HG02678 (cell line): Measurements from ENCODE around the gene PDAP1.
"Not testable (repeated sequence)": the region's sequence is repeated elsewhere in the genome, so short reads cannot be mapped to it uniquely, and the experiment has no call there.

Source experiments
- ATAC-seq: cut with Tn5 transposase; IDR thresholded peaks from one replicate; pipeline ENCODE4 v1.9.1; 2021; ENCODE audit warnings: mild to moderate bottlenecking, moderate library complexity; ENCODE audit not compliant: unreplicated experiment

The PDAP1 gene

DNA sequence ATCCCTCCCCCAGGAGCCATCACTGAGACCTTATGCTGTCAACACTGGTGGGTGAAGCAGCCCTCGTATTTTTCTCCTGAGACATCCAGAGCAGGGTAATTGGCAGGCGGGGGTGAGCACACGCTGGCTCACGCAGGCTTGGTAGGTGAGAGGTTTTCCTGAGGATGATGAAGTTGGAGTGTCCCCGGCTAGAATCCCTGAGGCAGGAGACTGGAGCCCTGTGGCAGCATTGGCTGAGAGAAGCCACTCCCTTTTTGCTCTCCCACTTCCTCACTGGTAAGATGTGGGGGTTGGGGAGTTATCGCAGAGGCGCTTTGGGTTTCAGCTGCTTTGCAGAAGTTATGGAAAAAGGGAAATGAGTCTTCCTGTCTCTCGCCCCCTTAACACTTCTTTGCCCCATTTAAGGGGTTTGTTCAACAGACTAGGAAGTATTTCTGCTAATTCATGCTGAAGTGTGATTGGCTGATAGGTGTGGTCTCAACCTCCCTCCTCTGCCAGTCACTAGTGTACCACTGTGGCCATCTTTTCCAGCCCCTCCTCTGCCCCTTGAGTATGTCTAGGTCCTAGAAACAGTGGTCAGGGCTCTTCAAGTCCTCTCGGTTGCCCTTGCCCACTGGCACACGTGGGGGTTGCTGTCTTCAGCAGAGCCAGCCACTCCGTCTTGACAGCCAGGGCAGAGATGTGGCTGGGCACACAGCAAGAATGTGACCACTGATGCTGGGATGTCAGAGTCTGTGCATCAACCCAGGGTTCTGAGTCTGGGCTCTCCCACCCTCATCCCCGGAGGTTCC, 28.2 kb downstream of the PDAP1 start:
- ATAC-seq: peak; percentile 36

DNA sequence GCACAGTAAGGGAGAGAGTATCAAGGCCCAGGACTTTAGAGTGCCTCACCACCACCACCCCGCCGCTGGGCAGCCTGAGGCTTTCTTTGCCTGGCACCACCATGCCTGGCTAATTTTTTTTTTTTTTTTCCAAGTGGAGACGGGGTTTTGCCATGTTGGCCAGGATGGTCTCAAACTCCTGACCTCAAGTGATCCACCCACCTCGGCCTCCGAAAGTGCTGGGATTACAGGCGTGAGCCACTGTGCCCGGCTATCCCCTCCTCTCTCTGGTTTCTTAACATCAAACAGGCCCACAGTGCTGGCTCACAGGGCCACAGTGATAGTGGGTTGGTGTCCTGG, 28.7 kb downstream of the PDAP1 start:
- not testable (repeated sequence) for ATAC-seq

DNA sequence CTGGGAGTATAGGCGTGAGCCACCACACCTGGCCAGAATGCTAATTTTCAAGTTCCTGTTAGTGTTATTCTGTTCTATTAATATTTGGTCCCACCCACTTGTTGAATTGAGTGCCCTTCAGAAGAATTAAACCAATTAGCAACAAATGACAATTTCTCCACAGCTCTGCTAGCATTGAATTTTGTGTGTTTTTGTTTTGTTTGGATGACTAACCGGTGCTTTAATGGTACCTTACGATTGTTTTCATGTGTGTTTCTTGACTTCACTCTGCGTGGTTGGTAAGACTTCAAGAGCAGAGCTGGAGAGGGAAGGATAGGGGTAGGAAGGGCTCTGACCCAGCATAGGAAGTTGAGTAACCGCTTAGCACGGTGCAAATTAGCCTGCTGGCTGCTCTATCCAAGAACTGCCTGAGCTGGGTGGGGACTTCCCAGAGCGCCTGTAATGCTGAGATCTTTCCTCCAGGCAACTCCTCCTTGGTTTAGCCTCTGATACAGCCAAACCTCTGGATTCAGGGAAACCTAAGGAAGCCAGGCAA, 29.3 kb downstream of the PDAP1 start:
- no peak for ATAC-seq

DNA sequence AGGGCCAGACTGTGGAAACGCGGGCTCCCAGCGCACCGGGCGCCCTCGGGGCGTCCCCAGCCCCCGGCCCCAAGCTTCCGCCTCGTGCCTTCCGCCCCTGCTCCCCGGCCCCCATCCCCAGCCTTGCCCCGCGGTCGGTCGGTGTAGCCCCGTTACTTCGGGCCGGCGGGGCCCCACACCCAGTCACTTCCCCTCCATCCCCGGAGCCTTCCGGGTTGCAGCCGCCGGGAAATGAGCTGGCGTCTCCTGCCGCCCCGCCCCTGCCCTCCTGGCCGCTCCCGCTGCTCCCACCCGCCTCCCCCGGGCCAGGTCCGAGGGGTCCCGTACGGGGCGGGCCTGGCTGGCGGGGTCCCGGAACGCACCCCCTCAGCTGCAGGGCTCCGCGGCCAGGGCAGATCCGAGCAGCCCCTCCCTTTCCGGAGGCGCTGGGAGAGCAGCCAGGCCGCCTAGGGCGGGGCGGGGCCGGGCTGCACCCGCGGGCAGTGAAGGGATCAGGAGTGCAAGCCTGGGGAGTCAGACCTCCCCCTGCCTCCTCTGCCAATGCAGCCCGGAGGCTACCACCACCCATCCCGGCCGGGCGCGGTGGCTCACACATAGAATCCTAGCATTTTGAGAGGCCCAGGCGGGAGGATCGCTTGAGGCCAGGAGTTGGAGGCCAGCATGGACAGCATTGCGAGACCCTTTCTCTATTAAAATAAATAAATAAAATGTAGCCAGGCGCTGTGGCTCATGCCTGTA, 33.2 kb downstream of the PDAP1 start:
- ATAC-seq: peak; percentile 44

DNA sequence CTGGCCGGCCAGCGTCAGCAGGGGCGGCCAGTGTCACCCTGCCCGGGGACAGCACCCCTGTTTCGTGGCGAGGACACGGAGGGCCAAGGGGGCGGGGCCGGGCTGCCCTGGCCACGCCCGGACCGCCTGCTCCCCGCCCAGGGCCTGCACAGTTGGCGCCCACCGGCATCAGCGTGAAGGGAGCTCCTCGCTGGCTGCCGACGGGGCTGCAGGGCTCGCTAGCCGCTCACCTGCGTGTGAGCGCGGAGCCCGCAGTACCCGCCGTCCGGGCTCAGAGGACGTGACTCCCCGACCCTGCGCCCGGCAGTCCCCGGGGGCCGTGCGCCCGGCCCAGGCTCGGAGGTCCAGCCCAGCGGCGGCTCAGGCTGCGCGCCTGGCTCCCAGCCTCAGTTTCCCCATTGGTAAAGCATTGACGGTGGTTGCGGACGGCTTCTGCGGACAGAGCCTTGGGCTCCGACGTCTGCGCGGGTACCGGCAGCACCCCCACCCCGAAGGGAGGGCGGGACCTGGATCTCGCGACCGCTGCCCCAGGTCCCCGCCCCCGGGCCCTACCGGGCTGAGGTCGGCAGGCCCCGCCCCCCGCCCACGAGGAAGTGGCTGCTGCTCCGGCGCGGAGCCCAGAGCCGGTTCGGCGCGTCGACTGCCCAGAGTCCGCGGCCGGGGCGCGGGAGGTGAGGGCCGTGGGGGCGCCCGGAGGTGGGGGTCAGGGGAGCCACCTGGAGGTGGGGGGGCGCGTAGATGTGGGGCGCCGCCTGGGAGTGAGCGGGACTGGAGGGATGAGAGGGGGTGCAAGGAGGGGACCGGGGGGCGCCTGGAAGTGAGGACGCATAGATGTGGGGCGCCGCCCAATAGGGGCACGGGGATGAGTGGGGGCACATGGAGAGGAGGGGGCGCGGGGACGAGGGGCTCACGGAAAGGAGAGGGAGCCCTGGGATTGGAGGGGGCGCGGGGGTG, 34.0 kb downstream of the PDAP1 start, which contains the start of gene ARPC1B:
TSS of gene ARPC1B (plus strand) at position 620 of the 954 bp plus-strand sequence. CDS start 10,985 bp downstream, outside the sequence.
- ATAC-seq: peak; percentile 63

DNA sequence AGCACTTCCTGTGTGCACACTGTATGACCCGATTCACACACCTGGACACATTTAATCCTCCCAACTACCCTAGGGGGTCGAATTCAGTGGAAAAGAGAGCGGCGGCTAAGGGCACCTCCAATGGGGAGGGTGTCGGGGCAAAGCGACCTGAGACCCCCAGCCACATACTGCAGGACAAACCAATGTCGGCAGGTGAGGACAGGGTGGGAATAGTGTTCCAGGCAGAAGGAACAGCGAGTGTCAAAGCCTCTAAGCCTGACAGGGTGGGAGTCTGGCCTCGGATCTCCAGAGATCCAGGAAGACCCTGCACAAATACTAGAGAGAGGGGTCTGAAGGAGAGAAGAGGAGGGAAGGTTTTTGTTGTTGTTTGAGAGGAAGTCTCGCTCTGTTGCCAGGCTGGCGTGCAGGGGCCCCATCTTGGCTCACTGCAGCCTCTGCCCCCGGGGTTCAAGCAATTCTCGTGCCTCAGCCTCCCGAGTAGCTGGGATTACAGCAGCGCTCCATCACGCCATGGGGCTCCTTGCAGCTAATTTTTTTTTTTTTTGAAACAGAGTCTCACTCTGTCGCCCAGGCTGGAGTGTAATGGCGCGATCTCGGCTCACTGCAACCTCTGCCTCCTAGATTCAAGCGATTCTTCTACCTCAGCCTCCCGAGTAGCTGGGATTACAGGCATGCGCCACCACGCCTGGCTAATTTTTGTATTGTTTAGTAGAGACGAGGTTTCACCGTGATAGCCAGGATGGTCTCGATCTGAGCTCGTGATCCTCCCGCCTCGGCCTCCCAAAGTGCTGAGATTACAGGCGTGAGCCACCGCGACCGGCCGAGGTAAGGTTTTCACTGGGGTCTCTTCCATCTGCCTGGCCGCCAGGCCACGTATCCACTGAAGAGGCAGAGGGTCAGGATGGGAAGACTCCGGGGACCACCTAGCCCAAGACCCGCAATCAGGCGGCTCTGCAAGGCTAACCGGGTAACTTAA, 35.0 kb downstream of the PDAP1 start:
- no peak for ATAC-seq

GRCh38 chr7:99372275-99373090, 35.9 kb downstream of the PDAP1 start:
- ATAC-seq: no peak

DNA sequence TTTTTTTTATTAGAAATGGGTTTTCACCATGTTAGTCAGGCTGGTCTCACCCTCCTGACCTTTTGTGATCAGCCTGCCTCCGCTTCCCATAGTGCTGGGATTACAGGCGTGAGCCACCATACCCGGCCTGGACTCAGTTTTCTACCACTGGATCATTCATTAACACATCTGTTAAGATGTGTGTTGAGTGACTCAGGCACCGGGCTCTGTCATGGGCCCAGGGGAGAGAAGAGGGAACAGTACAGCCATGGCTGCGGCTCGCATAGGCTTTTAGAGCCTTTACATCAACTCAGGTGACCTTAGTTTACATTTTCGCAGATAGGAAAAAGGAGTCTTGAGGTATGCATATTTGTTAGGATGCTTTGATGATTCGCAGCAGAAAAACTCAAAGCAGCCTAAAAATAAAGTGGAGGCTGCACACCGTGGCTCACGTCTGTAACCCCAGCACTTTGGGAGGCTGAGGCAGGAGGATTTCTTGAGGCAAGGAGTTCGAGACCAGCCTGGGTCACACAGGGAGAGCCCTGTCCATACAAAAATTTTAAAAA, 36.9 kb downstream of the PDAP1 start:
- ATAC-seq: no peak

- ATAC-seq: no peak
Observed at GRCh38 chr7:99369767-99370391, 38.5 kb downstream of the PDAP1 start.

- no peak for ATAC-seq
Observed at GRCh38 chr7:99368750-99369389, 39.5 kb downstream of the PDAP1 start.

GRCh38 chr7:99366646-99367045, 41.8 kb downstream of the PDAP1 start:
- no peak for ATAC-seq

GRCh38 chr7:99365318-99366141, 42.9 kb downstream of the PDAP1 start:
- no peak for ATAC-seq

DNA sequence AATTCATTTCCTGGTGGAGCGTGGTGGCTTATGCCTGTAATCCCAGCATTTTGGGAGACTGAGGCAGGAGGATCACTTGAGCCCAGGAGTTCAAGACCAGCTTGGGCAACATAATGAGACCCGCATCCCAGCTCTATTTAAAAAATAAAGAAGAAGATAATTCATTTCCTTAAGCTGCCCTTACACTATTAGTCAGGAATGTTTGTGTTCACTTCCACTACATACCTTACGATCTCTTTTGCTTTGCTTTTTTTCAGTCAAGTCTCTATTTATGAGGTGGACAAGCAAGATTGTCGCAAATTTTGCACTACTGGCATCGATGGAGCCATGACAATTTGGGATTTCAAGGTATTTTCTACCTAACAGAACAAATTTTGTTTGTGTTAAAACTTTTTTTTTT, 45.1 kb downstream of the PDAP1 start:
- no peak for ATAC-seq

DNA sequence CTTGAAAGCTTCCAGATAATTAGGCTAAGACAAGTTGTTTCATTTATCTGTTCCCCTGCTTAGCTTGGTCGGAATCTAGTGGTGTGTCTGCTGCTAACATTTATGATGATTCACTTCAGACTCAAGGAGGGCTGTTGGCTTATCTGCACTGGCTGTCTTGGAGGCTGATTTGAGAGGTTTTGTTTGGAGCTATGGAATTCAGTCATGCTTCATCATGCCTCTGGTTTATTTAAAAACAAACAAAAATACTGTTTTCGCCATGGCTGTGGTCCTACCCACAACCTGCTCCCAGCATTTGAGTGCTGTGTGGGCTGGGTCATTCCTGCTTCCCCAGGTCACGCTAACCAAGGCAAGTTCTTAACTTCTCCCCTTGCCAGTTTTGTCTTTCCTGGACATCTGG, 45.6 kb downstream of the PDAP1 start:
- ATAC-seq: no peak

GRCh38 chr7:99359465-99360154, 48.8 kb downstream of the PDAP1 start:
- no peak for ATAC-seq

GRCh38 chr7:99358521-99358920, 49.9 kb downstream of the PDAP1 start:
- ATAC-seq: not testable (repeated sequence)
